HG02884 (cell line): ENCODE measurements around the gene SOCS1.

Experiments
- ATAC-seq: cut with Tn5 transposase; IDR thresholded peaks from one replicate; pipeline ENCODE4 v1.9.1; 2021; ENCODE audit warnings: mild to moderate bottlenecking, moderate library complexity; ENCODE audit not compliant: unreplicated experiment

The SOCS1 gene

DNA sequence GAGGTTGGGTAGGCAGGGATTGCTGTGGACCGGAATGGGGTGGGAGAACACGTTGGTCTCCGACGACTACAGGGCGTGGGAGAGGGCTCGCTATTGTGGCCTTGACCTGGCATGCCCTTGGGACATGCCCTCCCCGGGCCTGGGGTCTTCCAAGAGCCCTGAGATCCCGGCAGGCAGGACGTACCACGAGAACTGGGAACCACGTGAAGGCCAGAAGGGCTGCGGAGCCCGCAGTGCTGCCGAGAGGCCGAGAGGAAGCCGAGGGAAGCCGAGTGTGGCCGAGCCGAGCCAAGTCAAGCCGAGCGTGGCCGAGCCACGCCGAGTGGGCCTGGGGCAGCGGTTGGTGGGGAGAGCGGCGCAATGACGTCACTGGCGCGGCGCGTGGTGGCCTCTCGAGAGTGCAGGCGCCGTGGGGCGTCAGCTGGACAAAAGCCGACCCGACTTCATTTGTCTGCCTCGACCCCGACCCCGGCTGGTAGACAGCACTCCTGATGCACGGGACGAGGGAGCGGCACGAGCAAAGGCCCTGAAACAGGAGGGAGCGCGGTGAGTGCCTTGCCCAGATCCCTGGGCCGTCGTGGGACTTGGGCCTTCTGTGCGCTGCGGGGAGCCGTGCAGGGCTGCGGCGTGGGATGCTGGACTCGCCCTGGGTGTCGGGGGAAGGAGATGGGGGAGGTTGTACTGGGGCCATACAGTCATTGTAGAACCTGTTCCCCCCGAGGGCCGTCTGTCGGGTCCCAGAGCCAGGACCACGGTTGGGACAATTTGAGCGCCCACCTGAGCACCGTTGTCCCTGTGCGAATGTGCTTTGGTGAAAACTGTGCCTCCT lies 6.6 kb downstream of the SOCS1 start:
- no peak for ATAC-seq

DNA sequence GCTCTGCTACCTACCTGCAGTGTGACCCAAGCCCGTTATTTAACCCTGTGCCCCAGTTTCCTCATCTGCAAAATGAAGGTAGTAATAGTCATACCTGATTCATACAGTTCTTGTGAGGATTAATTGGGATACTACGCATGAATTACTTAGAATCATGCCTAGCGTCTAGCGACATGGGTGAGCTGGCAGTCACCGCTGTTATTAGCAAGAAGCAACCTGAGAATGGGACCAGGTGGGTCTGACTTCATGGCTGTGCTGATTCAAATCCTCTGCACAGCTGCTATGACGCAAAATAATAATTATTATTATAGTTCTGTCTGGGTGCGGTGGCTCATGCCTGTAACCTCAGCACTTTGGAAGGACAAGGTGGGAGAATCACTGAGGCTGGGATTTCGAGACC lies 7.9 kb downstream of the SOCS1 start:
- no peak for ATAC-seq

DNA sequence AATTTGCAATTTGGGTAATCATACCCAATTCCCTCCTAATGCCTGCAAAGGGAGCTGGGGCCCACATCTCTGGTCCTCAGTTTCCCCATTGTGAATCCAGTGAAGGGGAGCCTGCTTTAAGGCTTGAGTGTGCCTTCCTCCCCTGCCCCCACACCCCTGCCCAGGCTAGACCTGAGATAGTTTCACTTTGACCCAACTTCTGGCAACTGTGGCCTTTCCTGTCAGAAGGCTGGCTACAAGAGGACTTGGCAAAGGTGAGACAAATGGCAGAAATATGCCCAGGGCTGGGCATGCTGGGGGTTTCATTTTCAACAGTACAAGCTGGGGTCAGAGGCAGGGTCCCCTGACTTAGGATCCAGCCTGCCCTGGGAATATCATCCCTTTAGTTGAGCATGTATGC lies 10.0 kb downstream of the SOCS1 start:
- ATAC-seq, result no peak

DNA sequence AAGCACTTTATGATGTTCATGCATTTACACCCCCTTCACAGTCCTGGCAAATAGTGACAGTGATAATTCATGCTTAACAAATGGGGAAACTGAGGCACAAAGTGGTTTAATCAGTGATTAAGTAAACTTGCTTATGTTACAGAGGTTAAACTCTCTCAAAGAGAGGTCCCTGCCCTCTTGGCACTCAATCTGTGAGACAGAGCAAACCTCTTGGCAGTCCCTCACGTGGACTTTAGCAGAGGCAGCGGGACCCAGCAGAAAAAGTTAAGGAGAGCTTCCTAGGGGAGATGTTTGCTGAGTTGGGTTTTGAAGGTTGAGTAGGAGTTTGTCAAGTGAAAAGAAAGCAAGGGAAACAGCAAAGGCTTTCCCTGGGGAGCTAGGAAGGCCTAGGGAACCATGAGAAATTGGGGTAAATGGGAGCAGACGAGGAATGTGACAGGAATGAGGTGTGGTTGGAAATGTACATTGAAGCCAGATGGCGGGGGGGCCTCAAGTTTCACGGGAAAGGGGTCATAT lies 10.7 kb downstream of the SOCS1 start:
- no peak for ATAC-seq

DNA sequence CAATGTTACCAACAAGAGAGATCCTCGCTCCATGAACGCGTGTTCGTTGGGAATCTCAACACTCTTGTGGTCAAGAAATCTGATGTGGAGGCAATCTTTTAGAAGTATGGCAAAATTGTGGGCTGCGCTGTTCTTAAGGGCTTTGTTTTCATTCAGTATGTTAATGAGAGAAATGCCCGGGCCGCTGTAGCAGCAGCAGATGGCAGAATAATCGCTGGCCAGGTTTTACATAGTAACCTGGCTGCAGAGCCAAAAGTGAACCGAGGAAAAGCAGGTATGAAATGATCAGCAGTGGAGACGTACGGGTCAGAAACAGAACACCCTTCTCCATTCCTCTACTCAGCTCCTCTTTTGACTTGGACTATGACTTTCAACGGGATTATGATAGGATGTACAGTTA lies 13.3 kb downstream of the SOCS1 start:
- ATAC-seq, result no peak

DNA sequence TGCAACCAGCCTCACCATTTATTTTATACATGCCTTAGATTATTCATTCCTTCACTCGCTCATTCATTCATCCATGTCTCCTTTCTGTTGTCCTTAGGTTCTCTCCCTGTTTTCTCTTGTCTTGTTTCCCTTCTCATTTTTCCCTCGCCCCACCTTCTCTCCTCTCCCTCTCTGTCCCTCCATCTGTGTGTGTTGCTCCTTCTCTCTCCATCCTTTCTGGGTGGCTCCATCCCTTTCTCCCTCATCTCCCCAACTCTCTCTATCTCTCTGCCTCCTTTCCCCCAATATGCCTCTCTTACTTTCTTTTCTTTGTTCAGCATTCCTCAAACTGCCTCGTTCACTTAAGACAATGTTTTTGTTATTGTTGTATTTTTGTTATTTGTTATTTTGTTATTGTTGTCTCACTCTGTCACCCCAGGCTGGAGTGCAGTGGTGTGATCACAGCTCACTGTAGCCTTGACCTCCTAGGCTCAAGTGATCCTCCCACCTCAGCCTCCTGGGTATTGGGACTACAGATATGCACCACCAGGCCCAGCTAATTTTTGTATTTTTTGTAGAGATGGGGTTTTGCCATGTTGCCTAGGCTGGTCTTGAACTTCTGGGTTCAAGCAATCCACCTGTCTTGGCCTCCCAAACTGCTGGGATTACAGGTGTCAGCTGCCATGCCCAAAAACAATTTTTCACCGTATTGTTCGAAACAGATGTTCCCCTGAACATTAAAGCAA lies 14.4 kb downstream of the SOCS1 start:
- no peak for ATAC-seq

DNA sequence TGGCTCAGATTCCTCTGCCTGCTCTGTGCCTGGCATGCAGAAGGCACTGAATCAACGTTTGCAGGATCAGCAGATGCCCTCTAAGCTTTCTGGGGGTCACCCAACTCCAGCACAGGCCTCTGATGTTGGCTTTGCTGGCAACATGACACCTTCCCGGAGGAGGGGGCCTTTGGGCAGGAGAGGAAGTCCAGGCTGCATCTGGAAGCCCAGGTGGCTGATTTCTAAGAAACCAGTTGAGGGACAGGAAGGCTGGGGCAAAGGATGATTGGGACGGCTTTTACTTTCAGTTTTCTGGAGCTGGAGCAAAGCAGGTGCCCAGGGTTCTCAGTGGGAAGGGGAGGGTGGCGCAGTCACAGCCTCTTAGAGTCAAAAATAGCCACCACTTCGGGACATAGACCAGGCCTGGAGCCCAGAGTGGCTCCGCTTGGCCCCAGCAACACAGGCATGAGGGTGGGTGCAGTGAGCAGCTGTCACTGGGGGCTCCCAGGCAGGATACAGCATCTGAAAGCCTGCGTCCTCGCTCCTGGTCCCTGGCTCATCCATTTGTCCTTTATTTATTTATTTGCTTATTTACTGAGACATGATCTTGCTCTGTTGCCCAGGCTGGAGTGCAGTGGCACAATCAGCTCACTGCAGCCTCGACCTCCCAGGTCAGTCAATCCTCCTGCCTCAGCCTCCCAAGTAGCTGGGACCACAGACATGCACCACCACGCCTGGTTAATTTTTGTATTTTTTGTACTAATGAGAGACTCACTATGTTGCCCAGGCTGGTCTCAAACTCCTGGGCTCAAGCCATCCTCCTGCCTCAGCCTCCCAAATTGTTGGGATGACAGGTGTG lies 15.1 kb downstream of the SOCS1 start:
- no peak for ATAC-seq

DNA sequence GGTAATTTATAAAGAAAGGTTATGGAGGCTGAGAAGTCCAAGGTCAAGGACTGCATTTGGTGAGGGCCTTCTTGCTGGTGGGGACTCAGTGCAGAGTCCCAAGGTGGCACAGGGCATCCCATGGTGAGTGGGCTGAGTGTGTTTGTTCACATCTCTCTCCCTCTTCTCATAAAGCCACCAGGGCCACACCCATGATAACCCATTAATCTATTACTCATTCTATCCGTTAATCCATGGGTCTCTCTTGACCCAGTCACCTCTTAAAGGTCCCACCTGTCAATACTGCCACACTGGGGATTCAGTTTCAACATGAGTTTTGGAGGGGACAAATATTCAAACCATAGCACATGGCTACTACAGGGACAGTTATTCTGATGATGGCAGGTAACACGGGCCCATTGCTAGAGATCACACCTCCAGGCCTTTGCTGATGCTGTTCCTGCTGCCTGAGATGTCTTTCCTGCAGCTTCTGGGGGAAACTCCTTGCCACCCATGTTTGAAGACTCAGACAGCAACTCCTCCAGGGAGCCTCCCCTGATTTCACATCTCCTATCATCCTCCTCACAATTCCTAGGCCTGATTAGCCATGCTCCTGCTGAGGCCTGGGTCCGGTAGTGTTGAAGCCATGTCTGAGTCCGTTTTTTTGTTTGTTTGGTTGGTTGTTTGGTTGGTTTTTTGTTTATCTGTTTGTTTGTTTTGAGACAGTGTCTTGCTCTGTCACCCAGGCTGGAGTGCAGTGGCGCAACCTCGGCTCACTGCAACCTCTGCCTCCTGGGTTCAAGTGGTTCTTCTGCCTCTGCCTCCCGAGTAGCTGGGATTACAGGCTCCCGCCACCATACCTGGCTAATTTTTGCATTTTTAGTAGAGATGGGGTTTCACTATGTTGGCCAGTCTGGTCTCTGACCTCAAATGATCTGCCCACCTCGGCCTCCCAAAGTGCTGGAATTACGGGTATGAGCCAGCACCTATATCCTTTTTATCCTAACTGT lies 16.1 kb downstream of the SOCS1 start:
- no peak for ATAC-seq

DNA sequence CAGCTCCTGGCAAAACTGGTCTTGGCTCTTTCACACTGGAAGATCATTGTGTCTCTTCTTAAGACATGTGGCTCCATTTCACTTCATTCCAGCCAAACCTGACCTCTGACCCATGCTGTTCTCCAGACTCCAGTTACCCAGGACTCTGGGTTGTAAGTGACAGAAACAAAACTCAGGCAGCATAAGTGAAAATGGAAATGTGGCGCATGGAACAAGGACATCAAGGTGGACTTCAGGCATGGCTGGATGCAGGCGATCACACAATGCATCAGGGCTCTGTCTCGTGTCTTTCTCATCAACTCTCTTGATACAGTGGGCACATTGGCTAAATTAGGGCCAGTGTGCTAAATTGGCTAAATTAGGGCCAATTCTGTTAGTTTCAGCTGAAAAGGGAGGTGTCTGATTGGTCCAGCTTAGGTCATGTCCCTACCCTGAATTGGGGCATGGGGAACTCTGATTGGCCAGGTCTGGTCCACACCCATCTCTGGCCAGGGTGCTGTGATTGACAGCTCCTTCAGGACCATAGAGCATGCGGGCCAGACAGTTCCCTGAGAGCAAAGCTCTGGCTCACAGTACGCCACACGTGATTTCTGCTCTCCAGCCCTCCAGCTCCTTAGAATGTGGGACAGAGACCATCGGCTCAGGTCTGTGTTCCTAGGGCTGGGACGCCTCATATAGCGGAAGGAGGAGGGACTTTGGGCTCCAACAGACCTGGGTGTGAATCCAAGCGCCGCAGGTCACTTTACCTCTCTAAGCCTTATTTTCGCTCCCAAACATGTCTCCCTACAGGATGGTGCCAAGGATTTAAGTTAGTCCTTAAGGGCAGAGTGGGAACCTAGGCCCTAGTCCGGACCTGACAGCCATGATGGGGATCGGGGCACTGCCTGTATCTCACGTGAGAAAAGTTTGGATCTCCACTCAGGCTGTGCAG lies 17.5 kb downstream of the SOCS1 start:
- ATAC-seq, result no peak

DNA sequence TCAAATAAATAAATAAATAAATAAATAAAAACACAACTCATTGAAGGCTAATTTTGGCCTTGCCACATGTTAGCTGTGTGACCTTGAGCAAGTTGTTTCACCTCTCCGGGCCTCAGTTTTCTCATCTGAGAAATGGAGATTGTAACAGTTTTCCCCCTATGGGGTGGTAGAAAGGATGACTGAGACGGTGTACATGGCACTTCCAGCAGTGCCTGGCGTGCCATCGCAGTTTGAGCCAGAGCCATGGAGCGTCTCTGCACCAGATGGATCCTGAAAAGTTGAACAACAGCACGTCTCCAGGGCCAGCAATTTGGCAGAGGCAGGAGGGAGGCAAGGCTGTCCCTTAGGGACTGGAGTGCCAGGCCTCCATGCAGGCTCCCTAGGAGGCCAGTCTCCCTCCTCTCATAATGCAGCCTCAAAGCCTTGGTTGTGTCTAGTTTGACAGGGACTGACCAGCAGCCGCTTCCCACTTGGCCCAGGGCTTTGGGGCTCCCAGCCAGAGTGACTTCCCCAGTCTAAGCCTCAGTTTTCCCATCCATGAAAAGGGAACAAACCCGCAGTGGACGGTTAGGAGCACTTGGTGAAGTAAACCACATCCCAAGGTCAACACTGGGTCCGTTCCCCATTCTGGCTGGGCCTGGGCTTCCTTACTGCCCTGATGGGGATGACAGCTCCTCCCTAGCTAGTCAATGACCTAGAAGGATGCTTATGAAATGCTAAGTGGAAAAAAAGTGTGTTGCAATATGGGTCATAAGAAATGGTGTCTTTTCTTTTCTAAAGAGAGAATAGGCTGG lies 19.3 kb downstream of the SOCS1 start:
- ATAC-seq, result no peak

DNA sequence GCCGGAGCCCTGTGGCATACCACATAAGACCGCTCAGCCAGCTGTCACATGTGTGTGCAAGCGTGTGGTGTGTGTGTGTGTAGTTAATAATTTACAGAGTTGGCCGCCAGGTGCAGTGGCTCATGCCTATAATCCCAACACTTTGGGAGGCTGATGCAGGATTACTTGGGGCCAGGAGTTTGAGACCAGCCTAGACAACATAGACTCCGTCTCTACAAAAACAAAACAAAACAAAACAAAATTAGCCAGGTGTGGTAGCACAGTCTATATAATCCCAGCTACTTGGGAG lies 20.4 kb downstream of the SOCS1 start:
- no peak for ATAC-seq

DNA sequence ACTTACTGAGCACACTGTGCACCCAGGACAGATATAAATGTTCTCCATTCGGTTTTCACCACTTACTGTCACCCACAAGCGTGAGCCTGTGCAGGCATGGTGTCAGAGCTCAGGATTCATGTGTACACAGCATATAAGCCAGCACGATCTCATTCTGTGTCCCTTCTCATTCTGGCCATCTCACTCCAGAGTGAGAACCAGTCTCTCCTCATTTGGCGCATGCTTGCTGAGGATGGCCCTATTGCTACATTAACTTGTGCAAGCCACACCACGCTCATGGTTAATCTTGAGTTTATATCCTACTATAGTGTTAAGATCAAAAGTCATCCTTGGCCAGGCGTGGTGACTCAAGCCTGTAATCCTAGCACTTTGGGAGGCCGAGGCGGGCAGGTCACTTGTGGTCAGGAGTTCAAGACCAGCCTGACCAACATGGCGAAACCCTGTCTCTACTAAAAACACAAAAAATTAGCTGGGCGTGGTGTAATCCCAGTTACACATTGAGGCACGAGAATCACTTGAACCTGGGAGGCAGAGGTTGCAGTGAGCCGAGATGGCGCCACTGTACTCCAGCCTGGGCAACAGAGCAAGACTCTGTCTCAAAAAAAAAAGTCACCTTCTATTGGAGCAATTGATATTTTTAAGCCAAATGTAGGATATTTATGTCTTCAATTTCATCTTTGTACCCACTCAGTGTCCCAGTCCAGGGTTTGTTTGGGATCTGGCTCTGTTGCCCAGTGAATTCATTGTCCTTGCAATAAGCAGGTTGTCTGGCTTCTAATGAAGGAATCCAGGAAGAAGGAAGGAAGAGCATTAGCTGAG lies 20.9 kb downstream of the SOCS1 start:
- no peak for ATAC-seq

DNA sequence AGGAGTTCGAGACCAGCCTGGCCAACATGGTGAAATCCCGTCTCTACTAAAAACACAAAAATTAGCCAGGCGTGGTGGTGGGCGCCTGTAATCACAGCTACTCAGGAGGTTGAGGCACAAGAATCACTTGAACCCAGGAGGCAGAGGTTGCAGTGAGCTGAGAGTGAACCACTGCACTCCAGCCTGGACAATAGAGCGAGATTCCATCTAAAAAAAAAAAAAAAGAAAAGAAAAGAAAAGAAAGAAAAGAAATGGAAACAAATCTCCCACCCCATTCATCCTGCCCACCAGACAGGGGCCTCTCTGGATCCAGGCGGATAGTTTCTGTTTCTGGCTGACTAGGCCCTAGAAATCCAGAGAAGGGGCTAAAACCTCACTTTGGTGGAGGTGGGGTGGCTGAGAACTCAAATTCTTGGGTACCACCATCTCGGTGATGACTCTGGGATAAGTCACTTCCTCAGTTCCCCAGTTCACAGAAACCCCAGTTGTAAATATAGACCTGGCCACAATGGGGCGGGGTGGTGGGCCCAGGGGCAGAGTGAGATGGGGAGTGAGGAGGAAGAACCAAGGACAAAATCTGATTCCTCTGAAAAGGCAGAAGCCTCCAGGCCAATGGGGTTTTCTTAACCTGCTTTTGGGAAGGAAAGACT lies 22.2 kb downstream of the SOCS1 start:
- ATAC-seq, result no peak

DNA sequence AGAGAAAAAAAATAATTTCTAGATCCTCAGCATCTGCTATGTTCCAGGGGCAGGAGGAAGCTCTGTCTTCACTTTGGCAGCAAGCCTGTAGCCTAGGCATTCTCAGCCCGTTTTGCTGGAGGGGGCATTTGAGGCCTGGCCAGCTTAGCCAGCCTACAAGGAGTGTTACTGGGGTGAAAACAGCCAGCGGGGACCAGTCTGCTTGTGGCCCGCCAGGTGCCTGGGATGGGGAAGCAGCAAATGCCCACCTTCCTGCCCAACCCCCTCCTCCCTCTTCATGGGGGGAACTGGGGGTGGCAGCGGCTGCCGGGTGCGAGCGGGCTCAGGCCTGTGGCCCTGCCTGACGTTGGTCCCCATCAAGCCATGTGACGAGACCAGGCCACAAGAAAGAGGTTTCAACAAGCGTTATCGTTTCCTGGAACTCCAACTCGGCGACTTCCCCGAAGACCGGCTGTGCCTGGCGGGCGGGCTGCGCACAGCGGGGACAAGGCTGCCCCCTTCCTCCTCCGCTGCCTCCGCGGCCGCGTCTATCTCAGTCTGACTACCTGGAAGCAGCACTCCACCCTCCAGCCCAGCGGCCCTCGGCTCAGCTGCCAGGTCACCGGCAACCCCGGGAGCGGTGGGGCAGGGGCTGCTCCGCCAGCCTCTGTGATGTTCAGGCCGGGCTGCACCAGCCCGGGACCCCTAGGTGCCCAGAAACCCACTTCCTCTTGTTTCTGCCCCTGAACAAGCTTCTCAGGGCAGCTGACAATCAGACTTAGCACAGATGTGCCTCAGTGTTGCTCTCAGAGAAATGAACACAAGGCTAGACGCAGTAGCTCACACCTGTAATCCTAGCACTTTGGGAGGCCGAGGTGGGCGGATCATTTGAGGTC lies 22.9 kb downstream of the SOCS1 start:
- peak; percentile 48 for ATAC-seq

DNA sequence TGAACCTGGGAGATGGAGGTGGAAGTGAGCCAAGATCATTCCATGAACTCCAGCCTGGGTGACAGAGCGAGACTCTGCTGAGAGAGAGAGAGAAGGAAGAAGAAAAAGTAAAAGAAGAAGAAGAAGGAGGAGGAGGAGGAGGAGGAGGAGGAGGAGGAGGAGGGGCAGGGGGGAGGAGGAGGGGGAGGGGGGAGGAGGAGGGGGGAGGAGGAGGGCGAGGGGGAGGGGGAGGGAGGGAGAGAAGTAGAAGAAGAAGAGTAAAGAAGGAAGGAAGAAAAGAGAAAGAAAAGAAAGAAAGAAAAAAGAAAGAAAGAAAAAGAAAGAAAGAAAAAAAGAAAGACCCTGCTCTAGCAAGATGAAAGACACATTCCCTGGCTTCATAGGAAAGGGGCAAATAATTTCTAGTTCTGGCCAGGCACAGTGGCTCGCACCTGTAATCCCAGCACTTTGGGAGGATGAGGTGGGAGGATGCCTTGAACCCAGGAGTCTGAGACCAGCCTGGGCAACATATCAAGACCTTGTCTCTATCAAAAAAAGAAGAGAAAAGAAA lies 23.6 kb downstream of the SOCS1 start:
- ATAC-seq, result no peak
